Activated naive CD4-positive, alpha-beta T cell treated with anti-CD3 and anti-CD28 coated beads, Interleukin-2, amount 50 U/mL, for 16 hours (primary cell): ENCODE results near the gene FAM117A.
"Not testable (repeated sequence)": the region's sequence is repeated elsewhere in the genome, so short reads cannot be mapped to it uniquely, and the experiment has no call there.

ENCODE experiments used
- DNase-seq: peaks from one replicate; pipeline ENCODE4 v3.0.0-alpha.2; 2020

Gene FAM117A

GRCh38 chr17:49739641-49740271 lies 24.2 kb downstream of the FAM117A start:
- DNase-seq, result peak; percentile 79

DNA sequence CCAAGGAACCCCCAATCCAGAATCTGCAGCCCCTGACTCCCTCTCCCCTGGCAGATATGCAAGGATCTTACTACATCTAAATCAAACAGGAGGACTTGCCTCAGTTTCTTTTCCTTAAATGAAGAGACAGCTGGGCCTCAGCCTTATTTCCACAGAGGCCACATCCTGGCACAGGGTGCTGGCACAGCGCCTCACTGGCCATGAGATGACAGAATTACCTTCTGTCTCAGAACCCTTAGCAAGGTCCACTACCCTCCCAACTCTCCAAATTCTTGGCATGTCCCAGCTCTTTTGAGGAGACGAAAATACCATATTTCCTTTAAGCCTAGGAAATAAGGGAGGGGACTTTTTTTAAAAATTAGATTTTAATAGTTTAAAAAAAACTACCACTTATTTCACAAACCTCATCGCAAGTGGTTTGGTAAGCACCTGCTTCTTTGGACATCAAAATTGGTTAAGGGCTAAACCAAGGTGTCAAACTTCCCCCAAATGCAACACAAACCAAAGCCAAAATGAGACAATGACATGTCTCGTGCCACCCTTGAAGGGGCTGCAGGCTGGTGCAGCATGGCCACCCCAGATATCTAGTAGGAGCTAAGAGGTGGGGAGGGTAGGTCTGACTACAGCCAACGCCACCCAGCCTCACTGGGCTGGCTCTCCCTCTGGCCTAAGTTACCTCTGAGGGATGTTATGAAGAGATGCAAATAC lies 25.3 kb downstream of the FAM117A start:
- DNase-seq, result no peak

GRCh38 chr17:49734515-49735490 lies 29.1 kb downstream of the FAM117A start:
- DNase-seq, result no peak

GRCh38 chr17:49731435-49731831 lies 32.5 kb downstream of the FAM117A start:
- no peak for DNase-seq

GRCh38 chr17:49730785-49731434 lies 33.0 kb downstream of the FAM117A start:
- no peak for DNase-seq

- no peak for DNase-seq
Observed at GRCh38 chr17:49730078-49730784, 33.7 kb downstream of the FAM117A start.

- DNase-seq, result no peak
Observed at GRCh38 chr17:49729069-49729468, 34.9 kb downstream of the FAM117A start.

GRCh38 chr17:49728425-49728824 lies 35.5 kb downstream of the FAM117A start:
- no peak for DNase-seq

DNA sequence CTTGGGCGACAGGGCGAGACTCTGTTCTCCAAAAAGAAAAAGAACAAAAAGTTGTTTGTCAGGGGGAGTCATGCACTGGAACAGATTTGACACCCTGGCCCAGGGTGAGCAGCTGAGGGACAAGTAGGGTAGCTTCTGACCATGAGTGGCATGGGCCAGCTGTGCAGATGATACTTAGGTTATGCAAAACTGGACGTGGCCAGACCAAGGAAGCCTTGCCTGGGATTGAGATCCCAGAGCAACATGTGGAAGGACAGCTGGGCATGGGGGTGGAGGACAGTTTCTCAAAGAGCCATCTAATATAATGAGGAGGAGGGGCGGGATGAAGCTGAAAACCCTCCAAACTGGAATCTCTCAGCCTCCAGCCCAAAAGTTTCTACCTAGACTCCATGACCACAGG lies 36.6 kb downstream of the FAM117A start:
- DNase-seq, result no peak

GRCh38 chr17:49725452-49726130 lies 38.3 kb downstream of the FAM117A start:
- no peak for DNase-seq

DNA sequence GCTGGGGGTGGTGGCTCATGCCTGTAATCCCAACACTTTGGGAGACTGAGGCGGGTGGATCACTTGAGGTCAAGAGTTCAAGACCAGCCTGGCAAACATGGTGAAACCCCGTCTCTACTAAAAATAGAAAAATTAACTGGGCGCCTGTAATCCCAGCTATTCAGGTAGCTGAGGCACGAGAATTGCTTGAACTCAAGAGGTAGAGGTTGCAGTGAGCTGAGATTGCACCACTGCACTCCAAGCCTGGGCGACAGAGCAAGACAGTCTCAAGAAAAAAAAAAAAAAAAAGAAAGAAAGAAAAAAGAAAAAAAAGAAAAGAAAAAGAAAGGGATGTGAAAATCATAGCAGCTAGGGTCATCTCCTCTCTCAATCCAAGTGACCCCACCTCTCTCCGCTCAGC lies 39.4 kb downstream of the FAM117A start:
- not testable (repeated sequence) for DNase-seq

DNA sequence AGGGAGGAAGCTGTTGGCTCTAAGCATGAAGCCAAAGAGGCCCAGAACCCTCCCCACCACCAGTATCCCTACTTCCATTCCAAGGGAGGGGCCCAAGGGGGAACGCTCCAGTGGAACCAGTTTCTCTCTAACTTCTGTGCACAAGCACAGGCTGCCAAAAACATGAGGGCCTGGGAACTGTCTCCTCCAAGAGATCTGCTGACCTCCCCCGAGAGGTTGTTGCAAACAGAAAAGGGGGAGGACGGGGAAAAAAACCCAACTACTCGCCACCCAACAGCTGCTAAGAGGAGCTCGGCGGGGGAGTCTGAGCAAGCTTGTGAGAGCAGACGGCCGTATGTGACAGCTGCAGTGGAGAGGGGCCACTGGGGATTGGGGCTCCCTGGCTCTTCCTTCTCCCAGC lies 40.5 kb downstream of the FAM117A start:
- DNase-seq, result no peak

- DNase-seq, result no peak
Observed at GRCh38 chr17:49722066-49722465, 41.9 kb downstream of the FAM117A start.

- DNase-seq, result no peak
Observed at GRCh38 chr17:49717371-49717861, 46.5 kb downstream of the FAM117A start.

DNA sequence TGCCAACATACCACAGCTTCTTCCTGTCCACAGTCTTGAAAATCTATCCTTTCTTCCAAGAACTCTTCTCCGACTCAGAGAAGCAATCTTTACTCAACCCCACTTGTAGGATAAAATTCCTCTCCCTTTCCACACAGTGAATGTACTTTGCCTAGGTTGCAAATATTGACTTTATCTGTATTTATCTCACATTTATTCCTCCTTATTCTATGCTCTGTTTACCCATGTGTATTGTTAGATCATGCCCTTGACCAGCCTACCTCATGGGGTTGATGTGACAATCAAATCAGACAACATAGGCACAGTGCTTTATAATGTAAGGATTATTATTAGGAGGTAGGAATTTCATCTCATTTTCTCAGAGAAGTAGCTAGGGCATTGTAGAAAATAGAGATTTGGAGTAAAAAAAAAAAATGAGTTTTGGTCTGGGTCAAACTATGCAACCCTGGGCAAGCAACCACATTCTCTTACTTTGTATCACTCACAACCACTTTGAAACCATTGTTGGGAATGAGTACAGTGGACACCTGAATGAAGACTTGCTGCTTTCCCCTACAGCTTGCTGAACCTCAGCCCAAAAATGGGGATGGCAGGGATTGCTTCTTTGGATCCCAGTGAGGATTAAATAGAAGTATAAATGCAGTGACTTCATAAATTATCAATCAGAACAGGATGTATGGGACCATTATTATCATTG lies 47.1 kb downstream of the FAM117A start:
- DNase-seq, result no peak

- peak; percentile 32 for DNase-seq
Observed at GRCh38 chr17:49715717-49716279, 48.1 kb downstream of the FAM117A start.

DNA sequence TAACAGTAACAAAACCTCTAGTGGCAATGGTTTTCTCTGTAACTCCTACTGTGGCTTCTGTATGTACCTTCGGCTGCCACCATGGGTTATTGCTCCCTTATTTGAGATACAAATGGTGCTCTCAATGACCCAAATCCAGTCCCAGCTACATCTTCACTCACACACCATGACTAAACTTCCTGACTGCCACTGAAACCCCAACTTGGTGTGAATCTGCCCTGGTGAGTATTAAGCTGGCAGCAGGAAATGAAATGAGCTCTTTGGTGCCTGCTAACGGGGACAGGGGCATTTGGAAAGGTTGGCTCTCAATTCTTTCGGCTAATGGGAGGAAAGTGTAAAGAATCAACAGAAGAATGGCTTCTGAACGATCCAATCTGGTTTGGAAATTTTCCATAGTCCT lies 48.7 kb downstream of the FAM117A start:
- no peak for DNase-seq

GRCh38 chr17:49708515-49709183 lies 55.3 kb downstream of the FAM117A start:
- DNase-seq, result no peak

DNA sequence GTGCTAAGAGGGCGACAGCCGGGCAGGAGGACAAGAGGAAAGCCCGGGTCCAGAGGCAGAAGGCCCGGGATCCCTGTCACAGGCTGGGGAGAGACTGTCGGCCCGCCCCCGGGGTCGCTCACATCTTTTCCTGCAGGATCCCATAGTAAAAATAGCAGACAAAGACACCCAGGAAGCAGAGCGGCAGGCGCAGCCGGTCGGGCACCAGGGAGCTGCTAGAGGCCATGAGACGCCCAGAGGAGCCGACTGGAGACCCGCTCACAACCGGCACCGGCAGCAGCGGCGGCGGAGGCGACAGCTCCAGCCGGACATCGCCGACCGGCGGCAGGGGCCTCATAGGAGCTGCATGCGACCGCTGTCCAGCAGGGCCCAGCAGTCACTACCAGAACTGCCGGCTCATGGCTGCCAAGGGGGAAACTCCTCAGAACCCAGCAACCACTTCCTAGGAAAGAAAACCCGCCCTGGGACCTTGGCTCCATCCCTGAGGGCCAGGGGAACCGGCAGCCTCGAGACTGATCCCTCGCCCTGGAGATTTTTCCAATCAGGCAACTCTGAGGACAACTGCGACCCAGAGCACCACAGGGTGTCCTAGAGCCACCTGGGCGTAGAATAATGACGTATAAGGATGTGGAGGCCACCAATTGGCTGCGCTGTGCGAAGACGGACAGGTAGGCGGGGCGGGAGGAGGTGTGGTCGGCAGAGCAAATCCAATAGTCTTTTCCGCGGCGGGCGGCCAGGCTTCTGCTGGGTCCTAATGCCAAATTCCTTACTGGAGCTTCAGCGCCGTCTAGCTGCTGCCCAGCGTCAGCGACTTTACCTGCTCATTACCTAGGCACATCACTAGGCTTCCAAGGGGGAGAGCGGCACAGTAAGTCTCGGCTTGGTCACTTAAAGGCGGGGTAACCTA lies 56.1 kb downstream of the FAM117A start, which contains the start of gene SLC35B1:
Gene SLC35B1 (minus strand): TSS at position 357 of the 907 bp plus-strand sequence. CDS start 131 bp downstream, at position 226.
- peak; percentile 99 for DNase-seq
